GM12801 (cell line): ENCODE results near the gene DSCAM.

ENCODE experiments used
- CTCF ChIP-seq: IDR thresholded peaks from one replicate; pipeline ENCODE4 v1.5.1; 2011; ENCODE audit warnings: control low read depth; ENCODE audit not compliant: insufficient read length; ENCODE audit errors: extremely low read depth

Gene DSCAM

GRCh38 chr21:40618191-40618973 lies 228.6 kb downstream of the DSCAM start:
- no peak for TF ChIP-seq CTCF

GRCh38 chr21:40616377-40616704 lies 230.6 kb downstream of the DSCAM start:
- no peak for TF ChIP-seq CTCF

DNA sequence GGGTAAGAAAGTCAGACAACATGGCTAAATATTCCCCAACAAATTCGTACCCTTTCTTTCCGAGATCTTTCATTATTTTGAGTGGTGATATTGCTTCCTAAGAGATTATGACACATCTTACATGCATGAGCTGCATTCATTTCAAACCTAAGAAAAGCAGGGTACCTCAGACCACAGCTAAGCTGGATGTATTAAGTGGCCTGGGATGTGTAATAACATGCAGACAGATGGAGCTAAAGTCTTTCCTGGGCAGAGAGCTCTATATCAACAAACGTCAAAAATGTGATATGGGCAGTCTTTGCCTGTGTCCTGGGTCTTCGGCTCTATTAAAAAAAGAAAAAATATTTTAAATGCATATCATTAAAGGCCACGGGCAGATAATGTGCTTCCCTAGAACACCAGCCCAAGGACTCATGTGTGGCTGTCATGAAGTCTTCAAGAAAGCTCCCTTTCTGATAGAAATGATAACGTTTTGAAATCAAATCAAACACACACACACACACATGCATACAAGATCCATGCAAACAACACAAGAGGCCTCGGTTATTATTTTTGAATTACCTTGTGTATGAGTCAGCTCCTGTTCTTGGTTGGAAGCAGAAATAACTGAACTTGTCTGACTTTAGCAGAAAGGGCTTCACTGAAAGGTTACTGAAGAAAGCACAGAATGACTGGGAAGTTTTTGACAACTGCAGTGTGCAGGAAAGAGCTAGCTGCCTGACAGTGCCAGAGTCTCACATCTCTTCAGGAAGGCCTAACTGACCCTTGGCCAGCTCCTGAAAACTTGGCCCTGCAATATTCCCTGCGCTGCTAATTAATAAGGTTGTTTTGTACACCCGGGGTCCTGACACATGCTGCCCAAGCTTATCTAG lies 231.2 kb downstream of the DSCAM start:
- TF ChIP-seq CTCF: no peak

- no peak for TF ChIP-seq CTCF
Measured at GRCh38 chr21:40613546-40614030, 233.4 kb downstream of the DSCAM start.

- TF ChIP-seq CTCF: no peak
Measured at GRCh38 chr21:40610345-40610744, 236.6 kb downstream of the DSCAM start.

GRCh38 chr21:40606341-40606740 lies 240.6 kb downstream of the DSCAM start:
- no peak for TF ChIP-seq CTCF

GRCh38 chr21:40605094-40605493 lies 241.9 kb downstream of the DSCAM start:
- no peak for TF ChIP-seq CTCF
